Endothelial cell of umbilical vein (primary cell): ENCODE data around the gene LTO1. TPM values are rescaled to one million over a fixed set of nuclear protein-coding genes. Genes with fewer than 3 reads are reported as not detected.

Experiments used
- BruUV-seq: library from RNA; stranded (reverse); fragments of 400-500 nt; replicated peaks from 2 replicates; lab custom pipeline; 2021; lab: Mats Ljungman, UMichigan
- CTCF ChIA-PET: fragments of 300-600, 350-600 bp; sonication (Branson Sonifier 250); formaldehyde crosslinking; loops from one replicate; lab custom pipeline; 2021; ENCODE audit warnings: antibody characterized with exemption, inconsistent platforms; lab: Charles Lee
- POLR2A ChIA-PET: fragments of 300-600, 350-600 bp; sonication (Branson Sonifier 250); formaldehyde crosslinking; loops from one replicate; lab custom pipeline; 2021; ENCODE audit warnings: antibody characterized with exemption, inconsistent platforms; lab: Charles Lee
- DNase-seq: peaks from one replicate; pipeline ENCODE4 v3.0.0-alpha.2; 2011; ENCODE audit warnings: low read depth, low spot score
- FAIRE-seq: peaks from 2 replicates; lab custom pipeline; 2011; peaks lifted over from hg19 to GRCh38; lab: Jason Lieb, UNC
- H2AFZ ChIP-seq: 2 replicates; pipeline ENCODE4 v1.6.0; 2012; ENCODE audit warnings: low read depth, low read length, control low read depth, inconsistent platforms
- H3K27ac ChIP-seq: 2 replicates; pipeline ENCODE4 v1.5.1; 2011; ENCODE audit warnings: low read depth, mild to moderate bottlenecking, control low read depth, low read length, moderate library complexity; ENCODE audit not compliant: insufficient read depth
- H3K27me3 ChIP-seq, 2 experiments: 2 replicates each; pipeline versions ENCODE4 v1.6.0 to v1.6.1; 2011; ENCODE audit warnings: low read length in 2 of 2, mixed read lengths in 1 of 2; ENCODE audit not compliant: control insufficient read depth in 2 of 2, insufficient read depth in 2 of 2
- H3K36me3 ChIP-seq, 2 experiments: 2 replicates in 1 of 2; 3 replicates in 1 of 2; pipeline ENCODE4 v1.5.1; 2011; ENCODE audit warnings: low read length in 2 of 2, mild to moderate bottlenecking in 1 of 2, moderate library complexity in 1 of 2; ENCODE audit not compliant: control insufficient read depth in 2 of 2, insufficient read depth in 2 of 2; ENCODE audit errors: extremely low read depth in 1 of 2
- H3K4me1 ChIP-seq: 3 replicates; pipeline ENCODE4 v1.5.1; 2011; ENCODE audit warnings: mild to moderate bottlenecking, low read length; ENCODE audit not compliant: control insufficient read depth, insufficient read depth; ENCODE audit errors: extremely low read depth
- H3K4me2 ChIP-seq: 2 replicates; pipeline ENCODE4 v1.6.1; 2011; ENCODE audit warnings: low read length, control low read depth, mixed read lengths; ENCODE audit not compliant: insufficient read depth
- H3K4me3 ChIP-seq, 3 experiments: fragments of 200-600 bp in 1 of 3; sonication (generic), shearing (Covaris generic) in 1 of 3; replicated peaks in 1 of 3; 2 replicates each; pipeline ENCODE4 v1.5.1; 2011 to 2016; ENCODE audit warnings: control low read depth in 3 of 3, low read length in 3 of 3, mild to moderate bottlenecking in 2 of 3, inconsistent platforms in 1 of 3, low read depth in 1 of 3, moderate library complexity in 1 of 3; ENCODE audit not compliant: insufficient read depth in 1 of 3
- H3K79me2 ChIP-seq: 2 replicates; pipeline ENCODE4 v1.6.0; 2012; ENCODE audit warnings: low read length, inconsistent platforms; ENCODE audit not compliant: control insufficient read depth, insufficient read depth
- H3K9ac ChIP-seq: replicated peaks from 2 replicates; pipeline ENCODE3; 2011; ENCODE audit warnings: low read length, control low read depth; ENCODE audit not compliant: insufficient read depth; ENCODE audit errors: extremely low read depth
- H3K9me1 ChIP-seq: replicated peaks from 3 replicates; pipeline ENCODE4 v1.6.0; 2011; ENCODE audit warnings: mild to moderate bottlenecking, low read length; ENCODE audit not compliant: control insufficient read depth, insufficient read depth; ENCODE audit errors: extremely low read depth
- H3K9me3 ChIP-seq: replicated peaks from 2 replicates; pipeline ENCODE4 v1.5.1; 2012; ENCODE audit warnings: low read length, inconsistent platforms; ENCODE audit not compliant: control insufficient read depth, insufficient read depth
- H4K20me1 ChIP-seq: replicated peaks from 2 replicates; pipeline ENCODE3; 2011; ENCODE audit warnings: mild to moderate bottlenecking, low read length; ENCODE audit not compliant: control insufficient read depth, insufficient read depth; ENCODE audit errors: extremely low read depth
- EZH2 ChIP-seq: IDR thresholded peaks from 2 replicates; pipeline ENCODE4 v1.6.1; 2012; ENCODE audit warnings: borderline replicate concordance, low read depth, mild to moderate bottlenecking, moderate library complexity, low read length, inconsistent platforms; ENCODE audit not compliant: severe bottlenecking
- FOS ChIP-seq: IDR thresholded peaks from 2 replicates; pipeline ENCODE4 v1.6.1; 2011; ENCODE audit warnings: mild to moderate bottlenecking, low read length, moderate library complexity, borderline replicate concordance; ENCODE audit not compliant: insufficient read depth
- GATA2 ChIP-seq: IDR thresholded peaks from 2 replicates; pipeline ENCODE4 v1.7.0; 2011; ENCODE audit warnings: low read depth, mild to moderate bottlenecking, moderate library complexity, mixed read lengths, low read length; ENCODE audit not compliant: insufficient read length, insufficient read depth
- JUN ChIP-seq: IDR thresholded peaks from 2 replicates; pipeline ENCODE4 v1.6.1; 2011; ENCODE audit warnings: borderline replicate concordance, low read depth; ENCODE audit not compliant: insufficient read length, insufficient read depth
- MAX ChIP-seq: IDR thresholded peaks from 2 replicates; pipeline ENCODE4 v1.6.1; 2011; ENCODE audit not compliant: insufficient read depth, insufficient read length
- MYC ChIP-seq: IDR thresholded peaks from one replicate; pipeline ENCODE4 v1.6.1; 2011; ENCODE audit warnings: mild to moderate bottlenecking, low read depth, low read length
- POLR2A ChIP-seq: IDR thresholded peaks from 2 replicates; pipeline ENCODE4 v1.6.1; 2012; ENCODE audit warnings: low read depth, mild to moderate bottlenecking, control low read depth, low read length
- POLR2AphosphoS5 ChIP-seq: IDR thresholded peaks from 2 replicates; pipeline ENCODE4 v1.6.1; 2012; ENCODE audit warnings: low read depth, mild to moderate bottlenecking, control low read depth, low read length, moderate library complexity; ENCODE audit not compliant: insufficient read depth
- dilution Hi-C: fragments of 300-500 bp; cut with MboI; formaldehyde crosslinking; loops from one replicate; pipeline ENCODE4 v1.15.0; 2019; ENCODE audit warnings: low sequenced_read_pairs; ENCODE audit not compliant: extremely low pct_ligation_motif_present
- intact Hi-C: fragments of 100-400 bp; cut with micrococcal nuclease; formaldehyde crosslinking; loops from one replicate; pipeline ENCODE4 v1.10.0; 2022
- polyA plus RNA-seq, 4 experiments: library from polyadenylated mRNA; depleted of rRNA in 3 of 4; stranded (reverse) in 3 of 4; unstranded in 1 of 4; fragments of >200 nt; gene quantifications; 2 replicates each; pipeline versions ENCODE4 v1.2.1 to v1.2.3, GENCODE V29; 2011 to 2012; ENCODE audit warnings: missing spikeins in 1 of 4
- total RNA-seq: library from RNA; stranded (reverse); gene quantifications from 2 replicates; pipeline ENCODE4 v1.2.3, GENCODE V29; 2021
- TF ChIP-seq, protein P1 (sequence below), 2 donors: IDR thresholded peaks; 1 replicate in 1 of 2; 2 replicates in 1 of 2; pipeline ENCODE4 v1.5.1; 2011; ENCODE audit warnings: low read length in 2 of 2, mild to moderate bottlenecking in 2 of 2, moderate library complexity in 2 of 2, control low read depth in 1 of 2, inconsistent platforms in 1 of 2, low read depth in 1 of 2; ENCODE audit not compliant: insufficient read depth in 1 of 2; ENCODE audit errors: extremely low read depth in 1 of 2

Gene LTO1
- total and polyA plus RNA-seq, 2 donors (not counting 3 experiments of a cell fraction or from before 2014, with no cell fraction given): 26.8 to 30.9 TPM

DNA sequence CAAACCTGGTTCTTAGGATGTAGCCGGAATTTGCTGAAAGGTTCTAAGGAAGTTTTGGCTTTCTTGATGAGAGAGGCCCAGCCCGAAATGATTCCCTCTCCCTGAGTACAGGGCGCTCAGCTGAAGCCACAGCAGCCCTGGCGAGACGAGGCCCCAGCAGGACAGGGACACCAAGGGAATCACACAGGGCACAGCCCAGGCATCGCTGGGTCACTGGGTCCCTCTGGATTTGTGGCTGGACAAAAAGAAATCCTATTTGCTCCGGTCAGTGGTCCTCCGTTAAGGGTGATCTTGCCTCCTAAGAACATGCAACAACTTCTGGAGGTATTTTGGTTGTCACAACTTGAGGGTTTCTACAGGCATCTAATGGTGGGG is 22.3 kb upstream of the LTO1 start:
- Histone ChIP-seq H3K9me3 (no peaks in the 10 kb centered on the region), H4K20me1 (no peaks in the 10 kb centered on the region), H3K9me1 (no peaks in the 10 kb centered on the region), H3K9ac (no peak overlapping the region), H3K4me1 (peaks cover 8% of the 10 kb centered on the region), H2AFZ (no peak overlapping the region), H3K4me2 (no peak overlapping the region), H3K4me3 (no peak overlapping the region), H3K36me3 (no peaks in the 10 kb centered on the region), H3K27ac (no peak overlapping the region), H3K79me2 (no peaks in the 10 kb centered on the region), H3K27me3 (peaks cover 14 to 16% of the 10 kb centered on the region in 2 experiments)
- dilution Hi-C loops: no loop called here
- CTCF ChIA-PET: interaction anchor here (1.0 kb wide), 1 partner anchor 175 kb away, joined by 3 read pairs; no protein-coding TSS in a partner anchor
- POLR2A ChIA-PET: no interaction called here
- TF ChIP-seq, protein P1, sequence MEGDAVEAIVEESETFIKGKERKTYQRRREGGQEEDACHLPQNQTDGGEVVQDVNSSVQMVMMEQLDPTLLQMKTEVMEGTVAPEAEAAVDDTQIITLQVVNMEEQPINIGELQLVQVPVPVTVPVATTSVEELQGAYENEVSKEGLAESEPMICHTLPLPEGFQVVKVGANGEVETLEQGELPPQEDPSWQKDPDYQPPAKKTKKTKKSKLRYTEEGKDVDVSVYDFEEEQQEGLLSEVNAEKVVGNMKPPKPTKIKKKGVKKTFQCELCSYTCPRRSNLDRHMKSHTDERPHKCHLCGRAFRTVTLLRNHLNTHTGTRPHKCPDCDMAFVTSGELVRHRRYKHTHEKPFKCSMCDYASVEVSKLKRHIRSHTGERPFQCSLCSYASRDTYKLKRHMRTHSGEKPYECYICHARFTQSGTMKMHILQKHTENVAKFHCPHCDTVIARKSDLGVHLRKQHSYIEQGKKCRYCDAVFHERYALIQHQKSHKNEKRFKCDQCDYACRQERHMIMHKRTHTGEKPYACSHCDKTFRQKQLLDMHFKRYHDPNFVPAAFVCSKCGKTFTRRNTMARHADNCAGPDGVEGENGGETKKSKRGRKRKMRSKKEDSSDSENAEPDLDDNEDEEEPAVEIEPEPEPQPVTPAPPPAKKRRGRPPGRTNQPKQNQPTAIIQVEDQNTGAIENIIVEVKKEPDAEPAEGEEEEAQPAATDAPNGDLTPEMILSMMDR (IDR thresholded peaks at IDR 0.05; ENCODE audit: extremely low read depth in 1 of 2, insufficient read depth in 1 of 2, low read depth in 1 of 2, low read length in 2 of 2): no peak
- TF ChIP-seq POLR2AphosphoS5 (no peak), MAX (no peak), FOS (no peak), EZH2 (no peak), MYC (no peak), JUN (no peak), GATA2 (no peak), POLR2A (no peak)
- intact Hi-C loops: no loop called here
- DNase-seq (no peak), FAIRE-seq (no peak)
- BruUV-seq: no TSS peak
